HG03442 (cell line): Measurements from ENCODE around the gene INO80.

Experiments
- ATAC-seq: cut with Tn5 transposase; IDR thresholded peaks from one replicate; pipeline ENCODE4 v1.9.1; 2021; ENCODE audit warnings: mild to moderate bottlenecking, moderate library complexity; ENCODE audit not compliant: unreplicated experiment

Gene INO80

DNA sequence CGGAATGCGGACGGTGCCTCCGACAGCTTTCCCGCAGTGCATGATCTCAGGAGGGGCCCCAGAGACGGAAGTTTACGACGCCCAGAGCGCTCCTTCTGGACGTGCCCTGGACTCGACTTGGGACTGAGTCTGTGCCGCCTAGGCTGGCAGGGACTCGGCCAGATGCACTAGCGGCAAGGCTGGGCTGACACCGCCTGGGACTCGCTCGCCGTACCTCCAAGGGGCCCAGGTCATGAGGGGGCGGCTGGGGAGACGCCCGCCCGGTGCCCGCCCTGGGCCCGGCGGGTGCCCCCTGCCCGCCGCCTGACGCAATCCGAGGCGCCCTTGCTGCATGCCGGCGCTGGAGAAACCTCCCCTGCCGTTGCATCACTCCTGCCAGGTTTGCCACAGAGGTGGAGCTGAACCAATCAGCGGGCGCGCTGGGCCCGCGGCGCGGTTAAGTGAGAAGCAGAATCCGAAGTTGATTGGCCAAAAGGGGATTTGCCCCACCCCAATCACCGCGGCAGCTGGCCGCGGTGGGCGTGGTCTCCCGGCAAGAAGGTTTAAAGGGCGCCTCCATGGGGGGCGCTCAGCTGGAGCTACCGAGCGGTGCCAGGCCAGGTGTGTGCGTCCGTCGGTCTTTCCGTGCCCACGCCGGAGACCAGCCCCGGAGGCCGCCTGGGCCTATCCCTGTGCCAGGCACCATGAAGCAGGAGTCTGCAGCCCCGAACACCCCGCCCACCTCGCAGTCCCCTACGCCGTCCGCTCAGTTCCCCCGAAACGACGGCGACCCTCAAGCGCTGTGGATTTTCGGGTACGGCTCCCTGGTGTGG, 163.0 kb downstream of the INO80 start, which contains the start of gene CHAC1:
Gene CHAC1, plus strand, starts transcription at position 571 of the 812 bp plus-strand sequence. Its CDS starts 113 bp downstream, at position 684.
- peak; percentile 91 for ATAC-seq

DNA sequence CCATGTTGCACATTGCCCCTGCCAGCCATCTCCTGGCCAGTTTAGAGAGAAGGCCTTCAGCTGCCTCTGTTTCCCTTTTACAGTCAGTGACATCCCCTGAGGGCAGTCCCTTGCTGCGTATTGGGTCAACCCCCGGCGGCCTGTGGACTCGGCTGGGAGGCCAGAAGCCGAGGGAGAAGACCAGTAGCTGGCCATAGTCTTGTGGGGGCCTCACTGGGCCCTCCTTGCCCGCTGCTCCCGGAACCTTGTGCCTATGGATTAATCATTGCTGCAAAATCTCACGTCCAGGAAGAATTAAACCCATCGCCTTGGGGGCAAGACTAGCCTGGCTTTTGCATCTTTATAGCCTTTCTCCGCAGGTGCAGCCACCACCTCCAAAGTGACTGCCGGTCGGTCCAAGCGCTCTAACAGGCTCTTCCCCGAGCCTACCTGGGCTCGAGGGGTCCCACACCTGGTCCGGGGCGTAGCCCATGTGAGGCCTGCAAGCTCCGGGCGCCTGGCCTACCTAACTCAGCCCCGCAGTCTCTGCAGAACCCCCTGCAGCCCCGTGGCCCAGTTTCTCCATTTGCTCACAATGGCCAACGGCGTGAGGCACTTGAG, 163.7 kb downstream of the INO80 start:
- no peak for ATAC-seq

GRCh38 chr15:40951764-40952163, 164.3 kb downstream of the INO80 start:
- no peak for ATAC-seq

GRCh38 chr15:40949756-40950207, 166.3 kb downstream of the INO80 start:
- no peak for ATAC-seq

DNA sequence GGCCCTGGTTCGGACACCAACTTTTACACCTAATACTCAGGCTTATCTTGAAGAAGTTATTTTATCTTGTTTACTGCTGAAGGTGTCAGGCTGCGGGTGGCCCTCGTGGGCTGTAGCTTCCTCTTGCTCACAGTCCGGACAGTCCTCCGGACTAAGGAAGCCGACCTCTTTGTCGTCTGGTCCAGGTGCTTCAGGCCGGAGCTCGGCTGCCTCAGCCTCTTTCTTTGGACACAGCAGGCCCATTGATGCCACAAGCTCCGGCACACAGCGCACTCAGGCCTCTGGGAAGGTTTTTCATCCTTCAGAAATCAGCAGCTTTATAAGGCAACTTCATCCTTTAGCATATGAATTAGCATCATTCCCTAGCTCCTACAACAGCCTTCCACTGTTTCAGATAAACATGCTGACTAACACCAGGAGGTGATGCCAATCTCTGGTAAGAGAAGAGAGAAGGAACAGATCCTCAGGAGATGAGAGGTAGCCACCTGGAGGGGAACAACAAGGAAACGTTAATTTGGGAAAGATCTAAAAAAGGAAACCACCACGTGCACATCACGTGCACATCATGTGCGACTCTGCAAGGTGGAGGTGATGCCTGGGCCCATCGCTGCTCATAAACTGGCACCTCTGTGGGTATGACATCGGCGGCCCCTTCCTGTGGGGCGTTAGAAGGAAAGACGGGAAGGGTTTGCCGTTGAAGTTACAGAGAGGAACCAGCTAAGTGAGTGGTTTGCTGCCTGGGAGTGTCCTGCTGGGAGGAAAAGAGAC, 167.2 kb downstream of the INO80 start:
- no peak for ATAC-seq

DNA sequence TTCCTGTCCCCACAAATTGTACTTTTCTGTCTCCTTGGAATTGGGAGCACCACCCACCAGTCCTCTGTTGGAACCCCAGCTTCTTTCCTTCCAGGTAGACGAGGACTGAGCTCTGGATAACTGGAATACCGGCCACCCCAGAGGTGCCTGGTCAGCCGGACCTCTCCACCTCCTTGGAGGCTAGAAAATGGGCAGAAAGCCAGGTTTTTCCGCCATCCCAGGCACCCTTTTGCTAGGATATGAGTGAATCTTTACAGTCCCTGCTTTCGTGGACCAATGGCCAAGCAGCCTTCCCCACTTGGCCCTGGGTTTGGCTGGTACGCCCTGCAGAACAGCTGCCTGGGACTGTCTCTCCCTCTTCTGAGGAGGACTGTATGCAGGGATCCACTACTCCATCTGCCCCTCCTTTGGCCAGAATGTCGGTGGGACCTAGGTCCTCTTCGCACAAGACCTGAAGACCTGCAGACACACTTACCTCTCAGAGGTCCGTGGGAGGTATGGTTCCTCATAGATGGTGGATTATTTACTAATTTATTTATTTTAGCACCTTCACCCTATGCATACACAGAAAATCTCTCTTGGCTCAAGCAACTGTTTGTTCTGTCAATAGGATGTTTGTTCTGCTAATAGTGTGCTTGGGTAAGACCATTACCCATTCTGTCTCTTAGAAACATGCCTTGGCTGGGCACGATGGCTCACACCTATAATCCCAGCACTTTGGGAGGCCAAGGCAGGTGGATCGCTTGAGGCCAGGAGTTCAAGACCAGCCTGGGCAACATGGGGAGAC, 171.4 kb downstream of the INO80 start:
- ATAC-seq = no peak

- no peak for ATAC-seq
Observed at GRCh38 chr15:40943764-40944365, 172.2 kb downstream of the INO80 start.

- no peak for ATAC-seq
Observed at GRCh38 chr15:40942878-40943277, 173.2 kb downstream of the INO80 start.

- no peak for ATAC-seq
Observed at GRCh38 chr15:40942337-40942854, 173.7 kb downstream of the INO80 start.

- ATAC-seq = peak; percentile 69
Observed at GRCh38 chr15:40941528-40942336, 174.3 kb downstream of the INO80 start.

DNA sequence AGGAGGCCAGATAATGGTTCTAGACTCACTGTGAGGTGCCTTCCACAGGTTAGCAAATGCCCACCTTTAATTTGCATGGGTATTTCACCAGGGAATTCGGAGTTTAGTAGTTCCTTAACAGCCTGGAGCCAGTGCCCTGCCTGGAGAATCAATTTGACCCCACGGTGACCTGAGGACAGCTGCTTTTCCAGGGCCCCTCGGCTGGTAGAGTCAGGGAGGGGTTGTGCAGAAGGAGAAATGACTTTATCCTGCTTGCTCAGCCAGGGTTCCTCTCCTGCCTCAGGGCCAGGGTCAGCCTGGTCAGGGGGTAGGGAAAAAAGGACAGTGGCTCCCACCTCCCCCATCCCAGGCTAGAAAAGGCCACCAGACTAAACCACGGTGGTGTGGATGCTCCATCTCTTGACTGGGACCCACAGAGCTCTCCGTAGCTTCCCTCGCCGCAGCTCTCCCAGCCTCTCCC, 175.0 kb downstream of the INO80 start:
- ATAC-seq = no peak

DNA sequence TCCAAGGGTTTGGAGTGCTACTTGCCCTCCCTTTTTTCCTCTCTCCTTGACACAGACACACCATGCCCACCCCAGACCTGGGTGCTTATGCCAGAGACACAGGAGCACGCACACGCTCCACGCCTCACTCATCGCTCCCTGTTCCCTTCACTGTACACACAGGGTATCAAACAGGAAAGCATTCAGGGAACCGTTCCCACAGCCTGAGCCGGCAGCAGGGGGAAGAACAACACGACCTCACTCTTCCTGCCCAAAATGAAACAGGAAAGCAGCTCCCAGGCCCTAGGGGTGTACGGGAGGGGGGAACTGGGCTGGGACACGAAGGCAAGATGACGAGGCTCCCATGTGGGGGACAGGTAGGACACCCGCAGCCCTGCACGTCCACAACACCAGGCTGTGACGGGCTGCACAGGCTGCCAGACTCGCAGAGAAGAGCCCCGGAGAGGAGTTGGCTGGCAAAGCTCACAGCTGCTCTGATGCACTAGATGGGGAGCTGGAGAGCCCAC, 175.7 kb downstream of the INO80 start:
- ATAC-seq = no peak

- ATAC-seq = no peak
Observed at GRCh38 chr15:40938536-40938870, 177.6 kb downstream of the INO80 start.

DNA sequence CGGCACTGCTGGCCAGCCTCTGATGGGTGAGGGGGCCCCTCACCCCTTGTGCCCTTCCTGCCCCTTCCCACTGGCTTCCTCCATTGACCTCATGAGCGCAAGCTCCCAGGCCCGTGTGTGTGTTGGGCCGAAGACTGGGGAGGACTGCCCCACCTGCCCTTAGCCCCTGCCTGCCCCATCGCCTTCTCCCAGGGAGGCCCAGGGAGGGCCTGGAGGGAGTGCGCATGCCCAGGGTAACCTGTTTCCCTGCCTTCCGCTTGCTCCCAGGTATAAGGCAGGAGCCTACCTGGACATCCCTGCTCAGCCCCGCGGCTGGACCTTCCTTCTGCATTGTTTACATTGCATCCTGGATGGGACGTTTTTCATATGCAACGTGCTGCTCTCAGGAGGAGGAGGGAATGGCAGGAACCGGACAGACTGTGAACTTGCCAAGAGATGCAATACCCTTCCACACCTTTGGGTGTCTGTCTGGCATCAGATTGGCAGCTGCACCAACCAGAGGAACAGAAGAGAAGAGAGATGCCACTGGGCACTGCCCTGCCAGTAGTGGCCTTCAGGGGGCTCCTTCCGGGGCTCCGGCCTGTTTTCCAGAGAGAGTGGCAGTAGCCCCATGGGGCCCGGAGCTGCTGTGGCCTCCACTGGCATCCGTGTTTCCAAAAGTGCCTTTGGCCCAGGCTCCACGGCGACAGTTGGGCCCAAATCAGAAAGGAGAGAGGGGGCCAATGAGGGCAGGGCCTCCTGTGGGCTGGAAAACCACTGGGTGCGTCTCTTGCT, 178.1 kb downstream of the INO80 start:
- ATAC-seq = no peak

DNA sequence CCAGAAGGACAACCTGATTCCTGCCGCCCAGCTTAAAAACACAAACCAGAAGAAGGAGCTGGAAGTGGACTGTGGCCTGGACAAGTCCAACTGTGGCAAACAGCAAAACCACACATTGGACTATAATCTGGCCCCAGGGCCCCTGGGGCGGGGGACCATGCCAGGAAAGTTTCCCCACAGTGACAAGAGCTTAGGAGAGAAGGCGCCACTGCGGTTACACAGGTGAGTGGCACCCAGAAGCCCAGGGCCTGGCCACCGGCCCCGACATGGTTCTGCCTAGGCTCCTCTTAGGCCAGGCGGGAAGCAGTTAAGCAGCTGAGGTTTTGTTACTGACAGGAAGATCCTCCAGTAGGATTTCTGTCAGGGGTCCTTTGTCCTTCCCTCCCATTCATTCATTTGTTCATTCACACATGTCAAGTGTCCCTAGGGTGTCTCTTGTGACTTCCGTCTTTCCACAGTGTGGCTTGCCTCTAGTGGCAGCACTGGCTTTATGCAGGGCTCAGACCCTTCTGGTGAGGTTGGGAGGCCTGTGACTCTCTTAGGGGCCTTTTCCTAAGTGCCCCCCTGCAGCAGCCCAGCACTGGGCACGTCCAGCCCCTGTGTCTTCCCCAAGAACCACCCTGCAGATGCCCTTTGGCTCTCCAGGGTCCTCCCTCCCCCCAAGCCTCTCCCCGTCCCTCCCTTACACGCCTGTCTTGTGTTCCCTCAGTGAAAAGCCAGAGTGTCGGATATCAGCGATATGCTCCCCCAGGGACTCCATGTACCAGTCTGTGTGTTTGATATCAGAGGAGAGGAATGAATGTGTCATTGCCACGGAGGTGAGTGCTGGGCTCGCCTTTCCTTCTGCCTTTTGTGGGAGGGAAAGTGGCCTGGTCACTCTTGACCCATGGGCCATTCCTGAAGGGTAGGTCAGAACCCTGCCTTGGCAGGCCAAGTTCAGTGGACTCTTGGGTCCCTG, 179.1 kb downstream of the INO80 start:
- ATAC-seq = no peak

DNA sequence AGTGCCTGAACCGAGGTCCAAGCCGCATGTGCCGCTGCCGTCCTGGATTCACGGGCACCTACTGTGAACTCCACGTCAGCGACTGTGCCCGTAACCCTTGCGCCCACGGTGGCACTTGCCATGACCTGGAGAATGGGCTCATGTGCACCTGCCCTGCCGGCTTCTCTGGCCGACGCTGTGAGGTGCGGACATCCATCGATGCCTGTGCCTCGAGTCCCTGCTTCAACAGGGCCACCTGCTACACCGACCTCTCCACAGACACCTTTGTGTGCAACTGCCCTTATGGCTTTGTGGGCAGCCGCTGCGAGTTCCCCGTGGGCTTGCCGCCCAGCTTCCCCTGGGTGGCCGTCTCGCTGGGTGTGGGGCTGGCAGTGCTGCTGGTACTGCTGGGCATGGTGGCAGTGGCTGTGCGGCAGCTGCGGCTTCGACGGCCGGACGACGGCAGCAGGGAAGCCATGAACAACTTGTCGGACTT, 179.8 kb downstream of the INO80 start:
- no peak for ATAC-seq

GRCh38 chr15:40934457-40934856, 181.6 kb downstream of the INO80 start:
- no peak for ATAC-seq
